Adrenal gland (tissue), 5 donors: ENCODE data around the gene GH2.

Source experiments
- POLR2A ChIP-seq, 2 donors: fragments of 450-650 bp; IDR thresholded peaks; one replicate each; pipeline ENCODE4 v1.6.1; 2017; ENCODE audit warnings: antibody characterized with exemption in 2 of 2, mild to moderate bottlenecking in 2 of 2, moderate library complexity in 1 of 2
- TF ChIP-seq, protein P1 (sequence below), 6 experiments: fragments of 450-650 bp in 4 of 6; fragments of 200-600 bp in 2 of 6; sonication (generic) in 1 of 6; IDR thresholded peaks; 1 replicate in 5 of 6; 2 replicates in 1 of 6; pipeline versions ENCODE4 v1.5.1 to v1.8.0; 2016 to 2021; ENCODE audit warnings: antibody characterized with exemption in 6 of 6, mild to moderate bottlenecking in 2 of 6, moderate library complexity in 1 of 6
- donor health status: DM: no; HTN: no; CAD: no.

DNA sequence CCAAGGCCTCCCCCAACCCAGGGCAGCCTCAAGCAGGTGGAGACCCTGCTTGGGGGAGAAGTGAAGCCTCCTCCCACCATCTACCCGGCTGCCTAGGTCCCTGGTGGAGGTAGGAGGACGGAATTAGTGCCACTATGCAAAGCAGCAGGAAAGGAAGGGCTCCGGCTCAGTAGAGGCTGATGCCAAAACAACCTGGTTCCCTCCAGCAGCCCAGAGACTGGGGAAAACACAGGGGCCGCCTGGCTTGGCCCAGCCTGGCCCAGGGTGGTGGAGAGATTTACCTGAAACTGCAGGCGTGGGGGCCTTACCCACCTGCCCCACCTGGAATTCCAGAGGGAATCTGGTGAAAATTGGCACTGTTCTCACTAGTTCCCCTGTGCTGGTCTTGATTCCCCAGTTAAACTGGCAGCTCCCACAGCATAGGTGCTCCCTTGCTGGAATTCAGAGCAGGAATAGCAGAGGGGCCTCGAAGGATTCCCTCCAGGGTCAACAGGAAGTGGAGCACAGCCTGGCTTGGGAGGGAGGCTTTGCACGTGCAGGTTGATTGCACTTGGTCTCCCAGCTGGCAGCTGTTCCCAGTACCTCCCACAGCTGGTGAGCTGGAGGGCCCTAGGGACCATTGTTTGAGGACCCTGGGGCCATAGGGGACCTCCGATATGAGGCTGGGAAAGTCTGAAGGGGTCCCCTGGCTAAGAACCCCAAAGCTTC lies 45.9 kb upstream of the GH2 start:
- TF ChIP-seq, protein P1, sequence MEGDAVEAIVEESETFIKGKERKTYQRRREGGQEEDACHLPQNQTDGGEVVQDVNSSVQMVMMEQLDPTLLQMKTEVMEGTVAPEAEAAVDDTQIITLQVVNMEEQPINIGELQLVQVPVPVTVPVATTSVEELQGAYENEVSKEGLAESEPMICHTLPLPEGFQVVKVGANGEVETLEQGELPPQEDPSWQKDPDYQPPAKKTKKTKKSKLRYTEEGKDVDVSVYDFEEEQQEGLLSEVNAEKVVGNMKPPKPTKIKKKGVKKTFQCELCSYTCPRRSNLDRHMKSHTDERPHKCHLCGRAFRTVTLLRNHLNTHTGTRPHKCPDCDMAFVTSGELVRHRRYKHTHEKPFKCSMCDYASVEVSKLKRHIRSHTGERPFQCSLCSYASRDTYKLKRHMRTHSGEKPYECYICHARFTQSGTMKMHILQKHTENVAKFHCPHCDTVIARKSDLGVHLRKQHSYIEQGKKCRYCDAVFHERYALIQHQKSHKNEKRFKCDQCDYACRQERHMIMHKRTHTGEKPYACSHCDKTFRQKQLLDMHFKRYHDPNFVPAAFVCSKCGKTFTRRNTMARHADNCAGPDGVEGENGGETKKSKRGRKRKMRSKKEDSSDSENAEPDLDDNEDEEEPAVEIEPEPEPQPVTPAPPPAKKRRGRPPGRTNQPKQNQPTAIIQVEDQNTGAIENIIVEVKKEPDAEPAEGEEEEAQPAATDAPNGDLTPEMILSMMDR (IDR thresholded peaks at IDR 0.05), result no peak
- TF ChIP-seq POLR2A (IDR thresholded peaks at IDR 0.05), result no peak
